GM12878 (cell line): ENCODE data around the gene SLC9A8. TPM values are rescaled to one million over a fixed set of nuclear protein-coding genes. Genes with fewer than 3 reads are reported as not detected.

Source experiments
- ATAC-seq: fragments of 200-7000 bp; cut with Tn5 transposase; 3 replicates; pipeline ENCODE4 v1.9.1; 2020; ENCODE audit warnings: mild to moderate bottlenecking, moderate library complexity
- BruUV-seq: library from RNA; stranded (reverse); fragments of 400-500 nt; replicated peaks from 2 replicates; lab custom pipeline; 2021; lab: Mats Ljungman, UMichigan
- CTCF ChIA-PET: fragments of 300-600 bp; sonication (Branson Sonifier 250); formaldehyde crosslinking; extraction: SDS; loops from one replicate; lab custom pipeline; 2021; ENCODE audit warnings: inconsistent platforms; lab: Yijun Ruan, JAX
- POLR2A ChIA-PET: fragments of 350-600 bp; formaldehyde crosslinking; extraction: SDS; loops from one replicate; lab custom pipeline; 2021; ENCODE audit warnings: inconsistent platforms; lab: Charles Lee
- RAD21 ChIA-PET: fragments of 300-600 bp; sonication (Branson Sonifier 250); formaldehyde crosslinking; loops from one replicate; lab custom pipeline; 2023; ENCODE audit warnings: antibody characterized with exemption; ENCODE audit not compliant: unreplicated experiment; lab: Charles Lee
- SMC1A ChIA-PET: fragments of 300-600 bp; sonication (Branson Sonifier 250); formaldehyde crosslinking; loops from one replicate; lab custom pipeline; 2023; ENCODE audit not compliant: unreplicated experiment, uncharacterized antibody; lab: Charles Lee
- DNase-seq: peaks from one replicate; pipeline ENCODE4 v3.0.0-alpha.2; 2011; ENCODE audit warnings: low read depth, low spot score
- FAIRE-seq: peaks from 3 replicates; lab custom pipeline; 2011; peaks lifted over from hg19 to GRCh38; lab: Jason Lieb, UNC
- H2AFZ ChIP-seq: 2 replicates; pipeline ENCODE4 v1.6.0; 2011; ENCODE audit warnings: low read depth, low read length, control low read depth; ENCODE audit not compliant: control insufficient read depth
- H3K27ac ChIP-seq: 2 replicates; pipeline ENCODE4 v1.5.1; 2011; ENCODE audit warnings: control low read depth; ENCODE audit not compliant: control insufficient read depth, insufficient read depth
- H3K27me3 ChIP-seq, 2 experiments: replicated peaks in 1 of 2; 2 replicates each; pipeline versions ENCODE4 v1.6.0 to v1.6.1; 2011; ENCODE audit warnings: low read length in 1 of 2; ENCODE audit not compliant: control insufficient read depth in 2 of 2, insufficient read depth in 2 of 2
- H3K36me3 ChIP-seq, 2 experiments: 2 replicates each; pipeline ENCODE4 v1.5.1; 2011; ENCODE audit warnings: low read length in 1 of 2; ENCODE audit not compliant: control insufficient read depth in 2 of 2, insufficient read depth in 2 of 2
- H3K4me1 ChIP-seq: 2 replicates; pipeline ENCODE4 v1.6.1; 2011; ENCODE audit warnings: mild to moderate bottlenecking, low read length, moderate library complexity, mixed read lengths; ENCODE audit not compliant: control insufficient read depth, insufficient read depth
- H3K4me2 ChIP-seq: 2 replicates; pipeline ENCODE4 v1.6.0; 2011; ENCODE audit warnings: control low read depth; ENCODE audit not compliant: control insufficient read depth, insufficient read depth
- H3K4me3 ChIP-seq: fragments of 200-600 bp; sonication (generic); 2 replicates; pipeline ENCODE4 v1.5.1; 2016
- H3K79me2 ChIP-seq: 2 replicates; pipeline ENCODE4 v1.6.0; 2011; ENCODE audit warnings: low read length; ENCODE audit not compliant: control insufficient read depth, insufficient read depth
- H3K9ac ChIP-seq: 2 replicates; pipeline ENCODE4 v1.8.0; 2011; ENCODE audit warnings: low read length, control low read depth, mixed read lengths; ENCODE audit not compliant: control insufficient read depth, insufficient read depth
- H3K9me3 ChIP-seq: replicated peaks from 3 replicates; pipeline ENCODE4 v1.5.1; 2011; ENCODE audit warnings: mild to moderate bottlenecking, low read length; ENCODE audit not compliant: control insufficient read depth, insufficient read depth
- H4K20me1 ChIP-seq: 2 replicates; pipeline ENCODE4 v1.6.0; 2011; ENCODE audit not compliant: control insufficient read depth, insufficient read depth
- CBX3 ChIP-seq: fragments of 200-600 bp; sonication (generic); IDR thresholded peaks from 2 replicates; pipeline ENCODE4 v1.6.1; 2016; ENCODE audit warnings: low read depth, borderline replicate concordance
- CTCF ChIP-seq, 3 experiments: IDR thresholded peaks in 2 of 3; conservative IDR thresholded peaks in 1 of 3; 2 replicates each; pipeline ENCODE4 v1.5.1; 2011; ENCODE audit warnings: low read depth in 3 of 3, low read length in 3 of 3, mild to moderate bottlenecking in 3 of 3, control low read depth in 2 of 3, moderate library complexity in 2 of 3, inconsistent platforms in 1 of 3, mixed read lengths in 1 of 3; ENCODE audit not compliant: control insufficient read depth in 2 of 3, insufficient read depth in 1 of 3; ENCODE audit errors: extremely low read depth in 1 of 3
- ETV6 ChIP-seq, 2 experiments: fragments of 450-650 bp in 1 of 2; IDR thresholded peaks in 1 of 2; conservative IDR thresholded peaks in 1 of 2; 2 replicates each; pipeline ENCODE4 v1.6.1; 2014; ENCODE audit warnings: antibody characterized with exemption in 1 of 2, borderline replicate concordance in 1 of 2, low read depth in 1 of 2, mild to moderate bottlenecking in 1 of 2, moderate library complexity in 1 of 2
- EZH2 ChIP-seq: IDR thresholded peaks from 2 replicates; pipeline ENCODE4 v1.6.1; 2012; ENCODE audit warnings: low read depth, mild to moderate bottlenecking, control low read depth, inconsistent platforms, low read length, borderline replicate concordance; ENCODE audit not compliant: control insufficient read depth
- MTA2 ChIP-seq: fragments of 450-650 bp; IDR thresholded peaks from 2 replicates; pipeline ENCODE4 v1.6.1; 2016; ENCODE audit warnings: low read depth, mild to moderate bottlenecking, moderate library complexity
- MTA3 ChIP-seq: IDR thresholded peaks from 2 replicates; pipeline ENCODE4 v1.6.1; 2012; ENCODE audit warnings: low read length, inconsistent platforms, borderline replicate concordance
- REST ChIP-seq: IDR thresholded peaks from 2 replicates; pipeline ENCODE4 v1.6.1; 2012; ENCODE audit warnings: mild to moderate bottlenecking, low read depth, low read length
- RFX5 ChIP-seq: IDR thresholded peaks from 2 replicates; pipeline ENCODE4 v1.6.1; 2011; ENCODE audit warnings: low read depth, low read length, improper control_type of control experiment
- SIX5 ChIP-seq: IDR thresholded peaks from 2 replicates; pipeline ENCODE4 v1.6.1; 2011; ENCODE audit warnings: mild to moderate bottlenecking, low read depth, low read length, moderate library complexity; ENCODE audit not compliant: severe bottlenecking
- SP1 ChIP-seq: IDR thresholded peaks from one replicate; pipeline ENCODE4 v1.6.1; 2011; ENCODE audit warnings: low read depth, low read length
- ZNF207 ChIP-seq: fragments of 450-650 bp; IDR thresholded peaks from 2 replicates; pipeline ENCODE4 v1.6.1; 2014; ENCODE audit warnings: antibody characterized with exemption, mild to moderate bottlenecking, borderline replicate concordance
- WGBS: methylation state at CpG from one replicate; pipeline ENCODE4 v1.1.6; 2016; ENCODE audit warnings: low lambda C conversion rate; ENCODE audit not compliant: insufficient replicate concordance, insufficient coverage; ENCODE audit errors: missing lambda C conversion rate; 5-methylcytosine and 5-hydroxymethylcytosine counted together
- in situ Hi-C: fragments of 300-500 bp; cut with MboI; formaldehyde crosslinking; loops from 9 replicates; pipeline ENCODE4 v1.14.3; 2018; ENCODE audit warnings: mixed read lengths
- intact Hi-C: fragments of 100-400 bp; cut with micrococcal nuclease; formaldehyde crosslinking; loops from one replicate; pipeline ENCODE4 v1.14.2; 2022; ENCODE audit not compliant: unreplicated experiment
- polyA plus RNA-seq, 11 experiments: library from polyadenylated mRNA; depleted of rRNA in 4 of 11; unstranded in 6 of 11; stranded (reverse) in 5 of 11; fragments of >200 nt; fragmentation: Nextera tagmentation in 4 of 11; fragmentation: Illumina TruSeq in 1 of 11; extraction: Ambion mirVana in 4 of 11; extraction: Trizol in 1 of 11; gene quantifications; 1 replicate in 1 of 11; 2 replicates in 10 of 11; pipeline versions ENCODE4 v1.2.1 to v1.2.3, GENCODE V29; 2011 to 2016; ENCODE audit warnings: inconsistent platforms in 2 of 11, missing spikeins in 2 of 11, low read depth in 1 of 11
- total RNA-seq, 4 experiments: library from RNA; depleted of rRNA in 3 of 4; stranded (reverse); fragments of >200 nt in 3 of 4; fragmentation: Illumina TruSeq in 1 of 4; extraction: Trizol in 1 of 4; gene quantifications; 2 replicates each; pipeline versions ENCODE4 v1.2.1 to v1.2.3, GENCODE V29; 2013 to 2021
- TF ChIP-seq, protein P1 (sequence below): fragments of 450-650 bp; IDR thresholded peaks from 2 replicates; pipeline ENCODE4 v1.6.1; 2017; ENCODE audit warnings: mild to moderate bottlenecking, moderate library complexity

The SLC9A8 gene
- total and polyA plus RNA-seq, 10 of the 15 experiments (the other 5 are each of a cell fraction or from before 2014, with no cell fraction given): 0.40 to 15.5 (median 6.5) TPM

GRCh38 chr20:49886571-49887213 is 74.1 kb downstream of the SLC9A8 start:
- peaks cover 17 to 33% of the 10 kb centered on the region in 2 experiments for H3K36me3 ChIP-seq
- H4K20me1 ChIP-seq: no peaks in the 10 kb centered on the region
- RAD21 ChIA-PET: interaction anchor here (0.6 to 2.7 kb wide), 6 partner anchors 41 to 304 kb away, joined by 3 to 17 read pairs (median 6); no protein-coding TSS in a partner anchor
- H3K27ac ChIP-seq: no peak overlapping the region
- POLR2A ChIA-PET: interaction anchor here (0.6 kb wide), 1 partner anchor 189 kb away, joined by 3 read pairs; no protein-coding TSS in a partner anchor
- ATAC-seq: no peak
- H3K79me2 ChIP-seq: no peaks in the 10 kb centered on the region
- no peak overlapping the region for H3K4me3 ChIP-seq
- no peak overlapping the region for H3K4me2 ChIP-seq
- no peak for FAIRE-seq
- DNase-seq: no peak
- CTCF ChIA-PET: interaction anchor here (0.6 to 3.4 kb wide), 14 partner anchors 9 to 350 kb away, joined by 3 to 11 read pairs (median 4); no protein-coding TSS in a partner anchor
- WGBS: 93% methylated on average over 30 of the region's 30 CpGs
- no peaks in the 10 kb centered on the region for H3K9me3 ChIP-seq
- SMC1A ChIA-PET: interaction anchor here (0.5 to 5.6 kb wide), 6 partner anchors 19 to 277 kb away, joined by 3 to 44 read pairs (median 4); no protein-coding TSS in a partner anchor
- H3K4me1 ChIP-seq: no peaks in the 10 kb centered on the region
- H3K27me3 ChIP-seq: no peaks in the 10 kb centered on the region
- intact Hi-C loops (loop anchor here (5.0 kb wide), 1 partner anchor 554 kb away; no protein-coding TSS in a partner anchor), in situ Hi-C loops (no loop called here)
- BruUV-seq: no TSS peak
- no peak overlapping the region for H3K9ac ChIP-seq
- H2AFZ ChIP-seq: no peak overlapping the region
- TF ChIP-seq SP1 (no peak), REST (no peak), RFX5 (no peak), SIX5 (no peak), MTA2 (no peak), CBX3 (no peak), EZH2 (no peak), ZNF207 (no peak), ETV6 (conservative IDR thresholded peaks at IDR 0.05 in 1 of 2, IDR thresholded peaks at IDR 0.05 in 1 of 2; ENCODE audit: borderline replicate concordance in 1 of 2, low read depth in 1 of 2) (no peak), MTA3 (no peak), CTCF (IDR thresholded peaks at IDR 0.05 in 2 of 3, conservative IDR thresholded peaks at IDR 0.05 in 1 of 3; ENCODE audit: control insufficient read depth in 2 of 3, extremely low read depth in 1 of 3, insufficient read depth in 1 of 3, low read depth in 3 of 3, low read length in 3 of 3) (no peak)
- TF ChIP-seq, protein P1, sequence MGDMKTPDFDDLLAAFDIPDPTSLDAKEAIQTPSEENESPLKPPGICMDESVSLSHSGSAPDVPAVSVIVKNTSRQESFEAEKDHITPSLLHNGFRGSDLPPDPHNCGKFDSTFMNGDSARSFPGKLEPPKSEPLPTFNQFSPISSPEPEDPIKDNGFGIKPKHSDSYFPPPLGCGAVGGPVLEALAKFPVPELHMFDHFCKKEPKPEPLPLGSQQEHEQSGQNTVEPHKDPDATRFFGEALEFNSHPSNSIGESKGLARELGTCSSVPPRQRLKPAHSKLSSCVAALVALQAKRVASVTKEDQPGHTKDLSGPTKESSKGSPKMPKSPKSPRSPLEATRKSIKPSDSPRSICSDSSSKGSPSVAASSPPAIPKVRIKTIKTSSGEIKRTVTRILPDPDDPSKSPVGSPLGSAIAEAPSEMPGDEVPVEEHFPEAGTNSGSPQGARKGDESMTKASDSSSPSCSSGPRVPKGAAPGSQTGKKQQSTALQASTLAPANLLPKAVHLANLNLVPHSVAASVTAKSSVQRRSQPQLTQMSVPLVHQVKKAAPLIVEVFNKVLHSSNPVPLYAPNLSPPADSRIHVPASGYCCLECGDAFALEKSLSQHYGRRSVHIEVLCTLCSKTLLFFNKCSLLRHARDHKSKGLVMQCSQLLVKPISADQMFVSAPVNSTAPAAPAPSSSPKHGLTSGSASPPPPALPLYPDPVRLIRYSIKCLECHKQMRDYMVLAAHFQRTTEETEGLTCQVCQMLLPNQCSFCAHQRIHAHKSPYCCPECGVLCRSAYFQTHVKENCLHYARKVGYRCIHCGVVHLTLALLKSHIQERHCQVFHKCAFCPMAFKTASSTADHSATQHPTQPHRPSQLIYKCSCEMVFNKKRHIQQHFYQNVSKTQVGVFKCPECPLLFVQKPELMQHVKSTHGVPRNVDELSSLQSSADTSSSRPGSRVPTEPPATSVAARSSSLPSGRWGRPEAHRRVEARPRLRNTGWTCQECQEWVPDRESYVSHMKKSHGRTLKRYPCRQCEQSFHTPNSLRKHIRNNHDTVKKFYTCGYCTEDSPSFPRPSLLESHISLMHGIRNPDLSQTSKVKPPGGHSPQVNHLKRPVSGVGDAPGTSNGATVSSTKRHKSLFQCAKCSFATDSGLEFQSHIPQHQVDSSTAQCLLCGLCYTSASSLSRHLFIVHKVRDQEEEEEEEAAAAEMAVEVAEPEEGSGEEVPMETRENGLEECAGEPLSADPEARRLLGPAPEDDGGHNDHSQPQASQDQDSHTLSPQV: no peak
